ENCODE data around the gene GRIN2A. TPM values are rescaled to one million over a fixed set of nuclear protein-coding genes. Genes with fewer than 3 reads are reported as not detected.

Gene GRIN2A
- polyA plus RNA-seq, 1 donor (not counting 4 experiments of a cell fraction or from before 2014, with no cell fraction given), result 0.01 TPM

DNA sequence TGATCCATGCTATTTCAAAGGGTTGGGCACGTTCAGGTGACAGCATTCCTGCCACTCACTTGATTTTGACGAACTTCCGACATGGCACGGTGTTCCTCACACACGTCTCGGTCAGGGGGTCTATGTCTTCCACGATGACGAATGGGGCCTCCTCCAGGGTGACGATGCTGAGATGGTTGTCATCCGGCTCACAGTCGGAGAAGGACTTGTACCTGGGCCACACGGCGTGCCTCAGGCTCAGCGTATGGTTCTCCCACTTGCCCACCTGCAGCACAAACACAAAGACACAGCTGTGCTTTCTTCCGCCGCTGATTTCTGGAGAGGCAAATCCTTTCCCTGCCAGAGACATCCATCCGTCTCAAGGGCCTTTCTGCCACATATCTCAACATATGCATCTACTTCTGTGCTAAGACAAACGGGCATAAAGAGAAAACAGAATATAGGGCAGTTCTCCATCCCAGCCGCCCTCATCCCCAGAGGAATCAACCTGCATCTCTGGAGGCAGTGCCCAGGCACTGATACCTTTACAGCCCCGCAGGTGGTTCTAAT is 332.5 kb downstream of the GRIN2A start:
- FAIRE-seq (no peak), DNase-seq (ENCODE audit: low read depth, low spot score) (no peak)
- no peaks in the 10 kb centered on the region for H4K20me1 ChIP-seq (ENCODE audit: control insufficient read depth, extremely low read depth, insufficient read depth, low read length)
- dilution Hi-C loops (cut with MboI; ENCODE audit: extremely low pct_ligation_motif_present, low sequenced_read_pairs), result no loop called here
- H3K4me1 ChIP-seq (ENCODE audit: control insufficient read depth, extremely low read depth, insufficient read depth, low read length), result peaks cover 29% of the 10 kb centered on the region
- no peak overlapping the region for H3K9ac ChIP-seq (ENCODE audit: control insufficient read depth, extremely low read depth, insufficient read depth, low read length)
- no peaks in the 10 kb centered on the region for H3K79me2 ChIP-seq (ENCODE audit: control insufficient read depth, insufficient read depth, low read length)
- H2AFZ ChIP-seq (ENCODE audit: control insufficient read depth, low read length), result no peak overlapping the region
- TF ChIP-seq, protein P1, sequence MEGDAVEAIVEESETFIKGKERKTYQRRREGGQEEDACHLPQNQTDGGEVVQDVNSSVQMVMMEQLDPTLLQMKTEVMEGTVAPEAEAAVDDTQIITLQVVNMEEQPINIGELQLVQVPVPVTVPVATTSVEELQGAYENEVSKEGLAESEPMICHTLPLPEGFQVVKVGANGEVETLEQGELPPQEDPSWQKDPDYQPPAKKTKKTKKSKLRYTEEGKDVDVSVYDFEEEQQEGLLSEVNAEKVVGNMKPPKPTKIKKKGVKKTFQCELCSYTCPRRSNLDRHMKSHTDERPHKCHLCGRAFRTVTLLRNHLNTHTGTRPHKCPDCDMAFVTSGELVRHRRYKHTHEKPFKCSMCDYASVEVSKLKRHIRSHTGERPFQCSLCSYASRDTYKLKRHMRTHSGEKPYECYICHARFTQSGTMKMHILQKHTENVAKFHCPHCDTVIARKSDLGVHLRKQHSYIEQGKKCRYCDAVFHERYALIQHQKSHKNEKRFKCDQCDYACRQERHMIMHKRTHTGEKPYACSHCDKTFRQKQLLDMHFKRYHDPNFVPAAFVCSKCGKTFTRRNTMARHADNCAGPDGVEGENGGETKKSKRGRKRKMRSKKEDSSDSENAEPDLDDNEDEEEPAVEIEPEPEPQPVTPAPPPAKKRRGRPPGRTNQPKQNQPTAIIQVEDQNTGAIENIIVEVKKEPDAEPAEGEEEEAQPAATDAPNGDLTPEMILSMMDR (optimal IDR thresholded peaks at IDR 0.05 in 1 of 3, IDR thresholded peaks at IDR 0.05 in 1 of 3, conservative IDR thresholded peaks at IDR 0.05 in 1 of 3; ENCODE audit: extremely low read depth in 1 of 3, insufficient read depth in 2 of 3, low read length in 3 of 3), result no peak
- TF ChIP-seq EZH2 (IDR thresholded peaks at IDR 0.05; ENCODE audit: low read length), result no peak
- H3K27me3 ChIP-seq (ENCODE audit: control insufficient read depth, extremely low read depth, insufficient read depth, low read length), result no peaks in the 10 kb centered on the region
- no peaks in the 10 kb centered on the region for H3K9me1 ChIP-seq (ENCODE audit: control insufficient read depth, extremely low read depth, insufficient read depth, low read length)
- no peak overlapping the region for H3K4me2 ChIP-seq (ENCODE audit: control insufficient read depth, extremely low read depth, insufficient read depth, low read depth, low read length)
- no peaks in the 10 kb centered on the region for H3K9me3 ChIP-seq (ENCODE audit: control insufficient read depth, low read depth, low read length)
- no peak overlapping the region for H3K4me3 ChIP-seq (ENCODE audit: control insufficient read depth in 2 of 3, extremely low read depth in 1 of 3, insufficient read depth in 2 of 3, low read depth in 1 of 3, low read length in 3 of 3)
- H3K36me3 ChIP-seq (ENCODE audit: control insufficient read depth in 2 of 2, extremely low read depth in 1 of 2, insufficient read depth in 2 of 2, low read length in 2 of 2), result no peaks in the 10 kb centered on the region
- no peak overlapping the region for H3K27ac ChIP-seq (ENCODE audit: control insufficient read depth, insufficient read depth, low read length)

DNA sequence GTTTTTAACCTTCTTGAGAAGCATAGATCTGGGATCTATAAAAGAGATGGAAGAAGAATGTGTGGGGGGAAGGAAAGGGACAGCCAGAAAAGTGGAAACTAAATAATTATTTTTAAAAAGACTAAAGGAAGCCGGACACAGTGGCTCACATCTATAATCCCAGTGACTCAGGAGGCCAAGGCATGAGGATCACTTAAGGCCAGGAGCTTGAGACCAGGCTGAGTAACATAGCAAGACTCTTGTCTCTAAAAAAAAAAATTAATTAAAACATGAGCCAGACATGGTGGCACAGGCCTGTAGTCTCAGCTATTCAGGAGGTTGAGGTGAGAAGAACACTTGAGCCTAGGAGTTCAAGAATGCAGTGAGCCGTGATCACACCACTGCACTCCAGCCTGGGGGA is 335.1 kb downstream of the GRIN2A start:
- Histone ChIP-seq H3K79me2 (ENCODE audit: control insufficient read depth, insufficient read depth, low read length) (no peaks in the 10 kb centered on the region), H3K4me1 (ENCODE audit: control insufficient read depth, extremely low read depth, insufficient read depth, low read length) (peaks cover 24% of the 10 kb centered on the region), H3K9me1 (ENCODE audit: control insufficient read depth, extremely low read depth, insufficient read depth, low read length) (no peaks in the 10 kb centered on the region), H3K9me3 (ENCODE audit: control insufficient read depth, low read depth, low read length) (no peaks in the 10 kb centered on the region), H3K27me3 (ENCODE audit: control insufficient read depth, extremely low read depth, insufficient read depth, low read length) (no peaks in the 10 kb centered on the region), H3K4me2 (ENCODE audit: control insufficient read depth, extremely low read depth, insufficient read depth, low read depth, low read length) (no peak overlapping the region), H3K27ac (ENCODE audit: control insufficient read depth, insufficient read depth, low read length) (peak overlapping the region; percentile 78), H3K9ac (ENCODE audit: control insufficient read depth, extremely low read depth, insufficient read depth, low read length) (no peak overlapping the region), H2AFZ (ENCODE audit: control insufficient read depth, low read length) (peak overlapping the region; percentile 72), H4K20me1 (ENCODE audit: control insufficient read depth, extremely low read depth, insufficient read depth, low read length) (no peaks in the 10 kb centered on the region), H3K36me3 (ENCODE audit: control insufficient read depth in 2 of 2, extremely low read depth in 1 of 2, insufficient read depth in 2 of 2, low read length in 2 of 2) (no peaks in the 10 kb centered on the region), H3K4me3 (ENCODE audit: control insufficient read depth in 2 of 3, extremely low read depth in 1 of 3, insufficient read depth in 2 of 3, low read depth in 1 of 3, low read length in 3 of 3) (no peak overlapping the region)
- DNase-seq (ENCODE audit: low read depth, low spot score) (no peak), FAIRE-seq (no peak)
- dilution Hi-C loops (cut with MboI; ENCODE audit: extremely low pct_ligation_motif_present, low sequenced_read_pairs), result no loop called here
- TF ChIP-seq EZH2 (IDR thresholded peaks at IDR 0.05; ENCODE audit: low read length), result no peak
- TF ChIP-seq, protein P1 (optimal IDR thresholded peaks at IDR 0.05 in 1 of 3, IDR thresholded peaks at IDR 0.05 in 1 of 3, conservative IDR thresholded peaks at IDR 0.05 in 1 of 3; ENCODE audit: extremely low read depth in 1 of 3, insufficient read depth in 2 of 3, low read length in 3 of 3), result no peak

Data from keratinocyte (primary cell).